H54 (cell line): ENCODE measurements around the gene PRAF2.

Experiments
- DNase-seq: peaks from one replicate; pipeline ENCODE4 v3.0.0; 2011; ENCODE audit warnings: low spot score, mixed read lengths; ENCODE audit not compliant: insufficient read length
- FAIRE-seq: peaks from 3 replicates; lab custom pipeline; 2011; peaks lifted over from hg19 to GRCh38; lab: Jason Lieb, UNC
- POLR2A ChIP-seq: IDR thresholded peaks from 2 replicates; pipeline ENCODE4 v1.6.1; 2011; ENCODE audit warnings: low read depth, mild to moderate bottlenecking, low read length

The PRAF2 gene

GRCh38 chrX:49043220-49043986 lies 30.4 kb downstream of the PRAF2 start, which contains the start of gene TFE3:
TSS of gene TFE3 (minus strand) at chrX:49043357. CDS start at chrX:49043226, 131 bp downstream.
- FAIRE-seq (no peak), DNase-seq (peak; percentile 54)
- TF ChIP-seq POLR2A: peak; percentile 49; the same call in 1 of the 2 replicates

- DNase-seq: no peak
- no peak for FAIRE-seq
- TF ChIP-seq POLR2A: no peak
Measured at GRCh38 chrX:49042581-49043219, 31.1 kb downstream of the PRAF2 start.

GRCh38 chrX:49041744-49042580 lies 31.8 kb downstream of the PRAF2 start:
- DNase-seq (no peak), FAIRE-seq (no peak)
- no peak for TF ChIP-seq POLR2A

GRCh38 chrX:49040376-49040955 lies 33.3 kb downstream of the PRAF2 start:
- TF ChIP-seq POLR2A: no peak
- DNase-seq (no peak), FAIRE-seq (no peak)

GRCh38 chrX:49039598-49040375 lies 34.0 kb downstream of the PRAF2 start:
- FAIRE-seq: no peak

GRCh38 chrX:49037883-49038475 lies 35.8 kb downstream of the PRAF2 start:
- FAIRE-seq: no peak
- TF ChIP-seq POLR2A: no peak
- DNase-seq: no peak

More at GRCh38 chrX:49039598-49040375, 34.0 kb downstream of the PRAF2 start:
- TF ChIP-seq POLR2A: no peak
- DNase-seq: peak; percentile 32

- FAIRE-seq (no peak), DNase-seq (no peak)
- TF ChIP-seq POLR2A: no peak
Measured at GRCh38 chrX:49030283-49030682, 43.5 kb downstream of the PRAF2 start.

- DNase-seq: no peak
- FAIRE-seq: no peak
- TF ChIP-seq POLR2A: no peak
Measured at GRCh38 chrX:49029876-49030275, 43.9 kb downstream of the PRAF2 start.
